K562 (cell line): ENCODE measurements around the gene ADNP. TPM values are rescaled to one million over a fixed set of nuclear protein-coding genes. Genes with fewer than 3 reads are reported as not detected.

Experiments used
- BCOR ChIP-seq: fragments of 450-650 bp; IDR thresholded peaks from 2 replicates; pipeline ENCODE4 v1.6.1; 2016
- CAMTA2 ChIP-seq: fragments of 250-450 bp; sonication (Bioruptor Pico); conservative IDR thresholded peaks from 2 replicates; pipeline ENCODE4 v1.5.1; 2022
- CCNT2 ChIP-seq: IDR thresholded peaks from 2 replicates; pipeline ENCODE4 v1.6.1; 2011; ENCODE audit warnings: borderline replicate concordance, low read depth, mild to moderate bottlenecking, moderate library complexity, mixed read lengths, low read length; ENCODE audit not compliant: insufficient read length; ENCODE audit errors: extremely low read depth
- CHD4 ChIP-seq: fragments of 200-600 bp; sonication (generic); IDR thresholded peaks from 3 replicates; pipeline ENCODE4 v1.6.1; 2012; ENCODE audit warnings: low read depth, mild to moderate bottlenecking, mixed read lengths, low read length, inconsistent platforms; ENCODE audit not compliant: insufficient read depth, insufficient replicate concordance, poor library complexity, severe bottlenecking
- E2F3 ChIP-seq: fragments of 250-450 bp; sonication (Bioruptor Pico); IDR thresholded peaks from 2 replicates; pipeline ENCODE4 v1.4.0; 2020; ENCODE audit warnings: mild to moderate bottlenecking
- ERF ChIP-seq: fragments of 450-650 bp; formaldehyde crosslinking; IDR thresholded peaks from 2 replicates; pipeline ENCODE4 v1.4.0; 2020; ENCODE audit warnings: mild to moderate bottlenecking, mixed read lengths
- HMG20A ChIP-seq: fragments of 450-650 bp; formaldehyde crosslinking; conservative IDR thresholded peaks from 2 replicates; pipeline ENCODE4 v1.4.0; 2020; ENCODE audit warnings: mild to moderate bottlenecking, mixed read lengths
- IRF2 ChIP-seq: sonication (generic); formaldehyde crosslinking; IDR thresholded peaks from 2 replicates; pipeline ENCODE4 v1.8.1; 2022; ENCODE audit warnings: mild to moderate bottlenecking, missing genetic modification reagents
- NFXL1 ChIP-seq: fragments of 450-650 bp; formaldehyde crosslinking; IDR thresholded peaks from 2 replicates; pipeline ENCODE4 v1.4.0; 2021; ENCODE audit warnings: mild to moderate bottlenecking
- NR4A1 ChIP-seq, 2 experiments: fragments of 250-450 bp in 1 of 2; fragments of 450-650 bp in 1 of 2; sonication (Bioruptor Pico) in 1 of 2; IDR thresholded peaks; 2 replicates each; pipeline versions ENCODE4 v1.4.0 to v1.6.1; 2016 to 2020; ENCODE audit warnings: mild to moderate bottlenecking in 2 of 2, missing compliant biosample characterization in 1 of 2, missing genetic modification characterization in 1 of 2, moderate library complexity in 1 of 2
- PHB ChIP-seq: fragments of 250-450 bp; sonication (Bioruptor Pico); IDR thresholded peaks from 2 replicates; pipeline ENCODE4 v1.5.0; 2021
- PTRF ChIP-seq: fragments of 450-650 bp; IDR thresholded peaks from 2 replicates; pipeline ENCODE4 v1.6.1; 2016; ENCODE audit warnings: mild to moderate bottlenecking, missing genetic modification characterization, missing compliant biosample characterization
- RB1 ChIP-seq: fragments of 450-650 bp; IDR thresholded peaks from 2 replicates; pipeline ENCODE4 v1.6.1; 2017; ENCODE audit warnings: low read depth, mild to moderate bottlenecking
- TAF15 ChIP-seq: fragments of 200-400 bp; formaldehyde crosslinking; IDR thresholded peaks from 2 replicates; pipeline ENCODE4 v1.6.1; 2017; ENCODE audit warnings: mild to moderate bottlenecking, low read depth, low read length, moderate library complexity
- TCF3 ChIP-seq: sonication (generic); formaldehyde crosslinking; IDR thresholded peaks from 2 replicates; pipeline ENCODE4 v1.4.0; 2020; ENCODE audit warnings: mild to moderate bottlenecking, missing genetic modification reagents
- THRA ChIP-seq: fragments of 450-650 bp; IDR thresholded peaks from 2 replicates; pipeline ENCODE4 v1.6.1; 2017; ENCODE audit warnings: mild to moderate bottlenecking, moderate library complexity
- U2AF1 ChIP-seq: fragments of 200-400 bp; formaldehyde crosslinking; optimal IDR thresholded peaks from 2 replicates; pipeline ENCODE3; 2017; ENCODE audit warnings: mild to moderate bottlenecking, low read depth, low read length, moderate library complexity
- ZBTB34 ChIP-seq: fragments of 250-450 bp; sonication (Bioruptor Pico); IDR thresholded peaks from 2 replicates; pipeline ENCODE4 v1.8.0; 2021; ENCODE audit warnings: mild to moderate bottlenecking, moderate library complexity
- ZFPM2 ChIP-seq: fragments of 250-450 bp; sonication (Bioruptor Pico); IDR thresholded peaks from 2 replicates; pipeline ENCODE4 v1.5.1; 2022; ENCODE audit warnings: mild to moderate bottlenecking
- ZNF165 ChIP-seq: fragments of 250-450 bp; sonication (Bioruptor Pico); IDR thresholded peaks from 2 replicates; pipeline ENCODE4 v1.4.0; 2020; ENCODE audit warnings: borderline replicate concordance
- ZNF224 ChIP-seq: sonication (generic); formaldehyde crosslinking; IDR thresholded peaks from 2 replicates; pipeline ENCODE4 v1.8.0; 2022; ENCODE audit warnings: mild to moderate bottlenecking, missing genetic modification reagents
- ZNF253 ChIP-seq: fragments of 250-450 bp; sonication (Bioruptor Pico); conservative IDR thresholded peaks from 2 replicates; pipeline ENCODE4 v1.6.1; 2021; ENCODE audit warnings: mild to moderate bottlenecking
- ZNF274 ChIP-seq: IDR thresholded peaks from 2 replicates; pipeline ENCODE4 v1.6.1; 2011; ENCODE audit warnings: low read depth, mild to moderate bottlenecking, low read length, moderate library complexity, borderline replicate concordance
- ZNF408 ChIP-seq: fragments of 250-450 bp; sonication (Bioruptor Pico); IDR thresholded peaks from 2 replicates; pipeline ENCODE4 v1.4.0; 2020; ENCODE audit warnings: low read depth, mild to moderate bottlenecking, moderate library complexity
- ZZZ3 ChIP-seq: fragments of 450-650 bp; IDR thresholded peaks from 2 replicates; pipeline ENCODE4 v1.6.1; 2016; ENCODE audit warnings: antibody characterized with exemption, mild to moderate bottlenecking, moderate library complexity
- polyA plus RNA-seq, 8 experiments: library from polyadenylated mRNA; depleted of rRNA in 4 of 8; stranded (reverse) in 5 of 8; unstranded in 3 of 8; fragments of >200 nt; fragmentation: Nextera tagmentation in 2 of 8; fragmentation: Illumina TruSeq in 1 of 8; extraction: Ambion mirVana in 2 of 8; extraction: Trizol in 1 of 8; gene quantifications; 2 replicates each; pipeline versions ENCODE4 v1.2.1 to v1.2.3, GENCODE V29; 2011 to 2014; ENCODE audit warnings: inconsistent platforms in 1 of 8, missing spikeins in 1 of 8
- total RNA-seq, 7 experiments: library from RNA; depleted of rRNA in 6 of 7; stranded (reverse); fragments of >200 nt in 6 of 7; fragmentation: Illumina TruSeq in 2 of 7; extraction: Trizol in 2 of 7; gene quantifications; 2 replicates each; pipeline versions ENCODE4 v1.2.1 to v1.2.3, GENCODE V29; 2011 to 2021; ENCODE audit warnings: low replicate concordance in 1 of 7
- TF ChIP-seq, protein P1 (sequence below): sonication (generic); formaldehyde crosslinking; IDR thresholded peaks from 2 replicates; pipeline ENCODE4 v1.8.1; 2022; ENCODE audit warnings: missing genetic modification reagents

Gene ADNP
- total and polyA plus RNA-seq, 9 of the 15 experiments (the other 6 are each of a cell fraction or from before 2014, with no cell fraction given): 17.8 to 59.9 (median 25.3) TPM

GRCh38 chr20:50929299-50930138, 1.7 kb downstream of the ADNP start (continued):
- TF ChIP-seq ZNF408 (CRISPR knock-in tag) (no peak), PTRF (tag) (no peak), CCNT2 (no peak), E2F3 (CRISPR knock-in tag) (no peak), NFXL1 (CRISPR knock-in tag) (no peak), ZNF253 (no peak), IRF2 (CRISPR knock-in tag) (no peak), ZNF165 (no peak), RB1 (peak; percentile 87), ZNF224 (CRISPR knock-in tag) (no peak), U2AF1 (no peak), NR4A1 (CRISPR knock-in tag; IDR thresholded peaks at IDR 0.05) (no peak), NR4A1 (tag; IDR thresholded peaks at IDR 0.05) (peak; percentile 68; the same call in 1 of the 2 replicates), BCOR (no peak), CHD4 (no peak), THRA (no peak), ZZZ3 (0 out of 2 replicates have a peak, but pooled peaks have one; percentile 55), HMG20A (no peak), ZFPM2 (CRISPR knock-in tag) (no peak), TAF15 (no peak), ZNF274 (no peak), ERF (CRISPR knock-in tag) (0 out of 2 replicates have a peak, but pooled peaks have one; percentile 54), PHB (CRISPR knock-in tag) (no peak), CAMTA2 (CRISPR knock-in tag) (no peak), ZBTB34 (no peak), TCF3 (CRISPR knock-in tag) (peak; percentile 13)
- TF ChIP-seq, protein P1, sequence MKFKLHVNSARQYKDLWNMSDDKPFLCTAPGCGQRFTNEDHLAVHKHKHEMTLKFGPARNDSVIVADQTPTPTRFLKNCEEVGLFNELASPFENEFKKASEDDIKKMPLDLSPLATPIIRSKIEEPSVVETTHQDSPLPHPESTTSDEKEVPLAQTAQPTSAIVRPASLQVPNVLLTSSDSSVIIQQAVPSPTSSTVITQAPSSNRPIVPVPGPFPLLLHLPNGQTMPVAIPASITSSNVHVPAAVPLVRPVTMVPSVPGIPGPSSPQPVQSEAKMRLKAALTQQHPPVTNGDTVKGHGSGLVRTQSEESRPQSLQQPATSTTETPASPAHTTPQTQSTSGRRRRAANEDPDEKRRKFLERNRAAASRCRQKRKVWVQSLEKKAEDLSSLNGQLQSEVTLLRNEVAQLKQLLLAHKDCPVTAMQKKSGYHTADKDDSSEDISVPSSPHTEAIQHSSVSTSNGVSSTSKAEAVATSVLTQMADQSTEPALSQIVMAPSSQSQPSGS (CRISPR knock-in tag): no peak
